GM23338 (cell line): ENCODE measurements around the gene ABCB11. TPM values are rescaled to one million over a fixed set of nuclear protein-coding genes. Genes with fewer than 3 reads are reported as not detected.
A peak's percentile ranks its signal among the peaks of the same experiment; 100 is the strongest.

Experiments
- ATAC-seq: fragments of 200-7000 bp; cut with Tn5 transposase; 3 replicates; pipeline ENCODE4 v1.9.1; 2020
- DNase-seq: peaks from one replicate; pipeline ENCODE4 v3.0.0-alpha.2; 2015; ENCODE audit warnings: low spot score
- H2AFZ ChIP-seq: fragments of 200-600 bp; sonication (generic); 2 replicates; pipeline ENCODE4 v1.8.0; 2016; ENCODE audit warnings: antibody characterized with exemption, mild to moderate bottlenecking, moderate library complexity
- H3F3A ChIP-seq: fragments of 200-600 bp; sonication (generic); replicated peaks from 2 replicates; pipeline ENCODE4 v1.8.0; 2017; ENCODE audit warnings: antibody characterized with exemption, mixed run types, low read depth
- H3K27ac ChIP-seq: fragments of 200-600 bp; sonication (generic); 2 replicates; pipeline ENCODE4 v1.6.1; 2016; ENCODE audit warnings: low read depth
- H3K27me3 ChIP-seq: fragments of 200-600 bp; sonication (generic); 2 replicates; pipeline ENCODE4 v1.8.0; 2016; ENCODE audit warnings: mild to moderate bottlenecking, mixed run types, moderate library complexity; ENCODE audit not compliant: insufficient read depth
- H3K36me3 ChIP-seq: fragments of 200-600 bp; sonication (generic); 2 replicates; pipeline ENCODE4 v1.8.0; 2016; ENCODE audit warnings: mild to moderate bottlenecking; ENCODE audit not compliant: insufficient read depth
- H3K4me1 ChIP-seq: fragments of 200-600 bp; sonication (generic); 2 replicates; pipeline ENCODE4 v1.8.0; 2016; ENCODE audit warnings: mild to moderate bottlenecking, moderate library complexity; ENCODE audit not compliant: insufficient read depth
- H3K4me2 ChIP-seq: fragments of 200-600 bp; sonication (generic); 2 replicates; pipeline ENCODE4 v1.7.1; 2017; ENCODE audit warnings: mixed run types
- H3K4me3 ChIP-seq: fragments of 200-600 bp; sonication (generic); 2 replicates; pipeline ENCODE4 v1.6.1; 2016; ENCODE audit warnings: mixed run types
- H3K79me2 ChIP-seq: fragments of 200-600 bp; sonication (generic); replicated peaks from 2 replicates; pipeline ENCODE4 v1.8.0; 2017; ENCODE audit warnings: mild to moderate bottlenecking; ENCODE audit not compliant: insufficient read depth
- H3K9me2 ChIP-seq: fragments of 200-600 bp; sonication (generic); 2 replicates; pipeline ENCODE4 v1.8.0; 2017; ENCODE audit not compliant: insufficient read depth
- H4K20me1 ChIP-seq: fragments of 200-600 bp; sonication (generic); replicated peaks from 2 replicates; pipeline ENCODE4 v1.8.0; 2017; ENCODE audit warnings: mild to moderate bottlenecking; ENCODE audit not compliant: insufficient read depth
- H3K27ac Mint-ChIP-seq: 2 replicates; pipeline ENCODE4 v1.8.0; 2020; ENCODE audit warnings: inconsistent platforms, mild to moderate bottlenecking, moderate library complexity, mixed read lengths
- H3K27me3 Mint-ChIP-seq: 3 replicates; pipeline ENCODE4 v1.8.0; 2022; ENCODE audit warnings: low read depth, mild to moderate bottlenecking, moderate library complexity, mixed read lengths, inconsistent platforms; ENCODE audit not compliant: insufficient read depth, poor library complexity
- H3K36me3 Mint-ChIP-seq: 3 replicates; pipeline ENCODE4 v1.8.0; 2021; ENCODE audit warnings: low read depth, mild to moderate bottlenecking, inconsistent platforms, moderate library complexity, mixed read lengths
- H3K4me1 Mint-ChIP-seq: 3 replicates; pipeline ENCODE4 v1.8.0; 2020; ENCODE audit warnings: mild to moderate bottlenecking, inconsistent platforms, mixed read lengths
- H3K4me3 Mint-ChIP-seq: 3 replicates; pipeline ENCODE4 v1.8.0; 2021; ENCODE audit warnings: moderate library complexity, mild to moderate bottlenecking, inconsistent platforms, mixed read lengths
- H3K9me3 Mint-ChIP-seq: 3 replicates; pipeline ENCODE4 v1.8.0; 2020; ENCODE audit warnings: moderate library complexity, mild to moderate bottlenecking, inconsistent platforms, mixed read lengths
- NANOG ChIP-seq: IDR thresholded peaks from 2 replicates; pipeline ENCODE4 v1.6.1; 2016; ENCODE audit warnings: antibody characterized with exemption, borderline replicate concordance
- STAT1 ChIP-seq: IDR thresholded peaks from one replicate; pipeline ENCODE4 v1.6.1; 2016; ENCODE audit warnings: antibody characterized with exemption; ENCODE audit not compliant: unreplicated experiment
- polyA plus RNA-seq: library from polyadenylated mRNA; unstranded; fragments of >200 nt; fragmentation: Nextera tagmentation; extraction: Ambion mirVana; gene quantifications from 2 replicates; pipeline ENCODE4 v1.2.1, GENCODE V29; 2016
- total RNA-seq: library from RNA; depleted of rRNA; stranded (reverse); fragments of >200 nt; shearing (Covaris generic); gene quantifications from 2 replicates; pipeline ENCODE4 v1.2.3, GENCODE V29; 2014
- TF ChIP-seq, protein P1 (sequence below): fragments of 250-450 bp; sonication (Bioruptor Pico); IDR thresholded peaks from 2 replicates; pipeline ENCODE4 v1.5.0; 2020; ENCODE audit warnings: mild to moderate bottlenecking, moderate library complexity
- TF ChIP-seq, protein P2 (sequence below): IDR thresholded peaks from 2 replicates; pipeline ENCODE4 v1.6.1; 2016; ENCODE audit warnings: antibody characterized with exemption
- TF ChIP-seq, protein P3 (sequence below), 2 experiments: fragments of 200-600 bp in 1 of 2; sonication (generic) in 1 of 2; conservative IDR thresholded peaks; 2 replicates each; pipeline versions ENCODE4 v1.5.1 to v1.6.1; 2016 to 2017; ENCODE audit warnings: antibody characterized with exemption in 2 of 2, low read depth in 2 of 2, mild to moderate bottlenecking in 2 of 2, moderate library complexity in 1 of 2

The ABCB11 gene
- total and polyA plus RNA-seq, 2 experiments from 2014 or later, result not detected

DNA sequence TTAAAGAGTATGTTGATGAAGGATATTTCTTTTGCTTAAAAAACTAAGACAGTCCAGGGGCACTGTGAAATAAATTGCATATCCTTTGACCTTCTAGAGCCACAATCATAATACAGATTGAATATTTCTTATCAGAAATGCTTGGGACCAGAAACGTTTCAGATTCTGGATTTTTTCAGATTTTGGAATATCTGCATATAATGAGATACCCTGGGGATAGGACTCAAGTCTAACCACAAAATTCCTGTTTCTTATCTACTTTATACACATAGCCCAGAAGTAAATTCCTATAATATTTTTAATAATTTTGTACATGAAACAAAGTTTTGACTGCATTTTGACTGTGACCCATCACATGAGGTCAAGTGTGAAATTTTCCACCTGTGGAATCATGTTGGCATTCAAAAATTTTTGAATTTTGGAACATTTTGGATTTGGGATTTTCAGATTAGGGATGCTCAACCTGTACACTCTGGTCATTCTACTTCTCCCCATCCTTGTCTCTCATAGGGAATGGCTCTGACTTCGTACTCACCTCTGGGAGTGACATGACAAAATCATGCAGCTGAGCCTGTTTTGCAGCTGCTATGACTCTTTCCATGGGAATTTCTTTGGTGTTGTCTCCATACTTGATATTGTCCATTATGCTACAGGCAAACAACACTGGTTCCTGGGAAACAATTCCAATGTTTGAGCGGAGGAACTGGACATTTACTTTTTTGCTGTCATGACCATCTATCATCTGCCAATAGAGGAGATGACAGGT, 104.3 kb downstream of the ABCB11 start (continued):
- TF ChIP-seq, protein P1, sequence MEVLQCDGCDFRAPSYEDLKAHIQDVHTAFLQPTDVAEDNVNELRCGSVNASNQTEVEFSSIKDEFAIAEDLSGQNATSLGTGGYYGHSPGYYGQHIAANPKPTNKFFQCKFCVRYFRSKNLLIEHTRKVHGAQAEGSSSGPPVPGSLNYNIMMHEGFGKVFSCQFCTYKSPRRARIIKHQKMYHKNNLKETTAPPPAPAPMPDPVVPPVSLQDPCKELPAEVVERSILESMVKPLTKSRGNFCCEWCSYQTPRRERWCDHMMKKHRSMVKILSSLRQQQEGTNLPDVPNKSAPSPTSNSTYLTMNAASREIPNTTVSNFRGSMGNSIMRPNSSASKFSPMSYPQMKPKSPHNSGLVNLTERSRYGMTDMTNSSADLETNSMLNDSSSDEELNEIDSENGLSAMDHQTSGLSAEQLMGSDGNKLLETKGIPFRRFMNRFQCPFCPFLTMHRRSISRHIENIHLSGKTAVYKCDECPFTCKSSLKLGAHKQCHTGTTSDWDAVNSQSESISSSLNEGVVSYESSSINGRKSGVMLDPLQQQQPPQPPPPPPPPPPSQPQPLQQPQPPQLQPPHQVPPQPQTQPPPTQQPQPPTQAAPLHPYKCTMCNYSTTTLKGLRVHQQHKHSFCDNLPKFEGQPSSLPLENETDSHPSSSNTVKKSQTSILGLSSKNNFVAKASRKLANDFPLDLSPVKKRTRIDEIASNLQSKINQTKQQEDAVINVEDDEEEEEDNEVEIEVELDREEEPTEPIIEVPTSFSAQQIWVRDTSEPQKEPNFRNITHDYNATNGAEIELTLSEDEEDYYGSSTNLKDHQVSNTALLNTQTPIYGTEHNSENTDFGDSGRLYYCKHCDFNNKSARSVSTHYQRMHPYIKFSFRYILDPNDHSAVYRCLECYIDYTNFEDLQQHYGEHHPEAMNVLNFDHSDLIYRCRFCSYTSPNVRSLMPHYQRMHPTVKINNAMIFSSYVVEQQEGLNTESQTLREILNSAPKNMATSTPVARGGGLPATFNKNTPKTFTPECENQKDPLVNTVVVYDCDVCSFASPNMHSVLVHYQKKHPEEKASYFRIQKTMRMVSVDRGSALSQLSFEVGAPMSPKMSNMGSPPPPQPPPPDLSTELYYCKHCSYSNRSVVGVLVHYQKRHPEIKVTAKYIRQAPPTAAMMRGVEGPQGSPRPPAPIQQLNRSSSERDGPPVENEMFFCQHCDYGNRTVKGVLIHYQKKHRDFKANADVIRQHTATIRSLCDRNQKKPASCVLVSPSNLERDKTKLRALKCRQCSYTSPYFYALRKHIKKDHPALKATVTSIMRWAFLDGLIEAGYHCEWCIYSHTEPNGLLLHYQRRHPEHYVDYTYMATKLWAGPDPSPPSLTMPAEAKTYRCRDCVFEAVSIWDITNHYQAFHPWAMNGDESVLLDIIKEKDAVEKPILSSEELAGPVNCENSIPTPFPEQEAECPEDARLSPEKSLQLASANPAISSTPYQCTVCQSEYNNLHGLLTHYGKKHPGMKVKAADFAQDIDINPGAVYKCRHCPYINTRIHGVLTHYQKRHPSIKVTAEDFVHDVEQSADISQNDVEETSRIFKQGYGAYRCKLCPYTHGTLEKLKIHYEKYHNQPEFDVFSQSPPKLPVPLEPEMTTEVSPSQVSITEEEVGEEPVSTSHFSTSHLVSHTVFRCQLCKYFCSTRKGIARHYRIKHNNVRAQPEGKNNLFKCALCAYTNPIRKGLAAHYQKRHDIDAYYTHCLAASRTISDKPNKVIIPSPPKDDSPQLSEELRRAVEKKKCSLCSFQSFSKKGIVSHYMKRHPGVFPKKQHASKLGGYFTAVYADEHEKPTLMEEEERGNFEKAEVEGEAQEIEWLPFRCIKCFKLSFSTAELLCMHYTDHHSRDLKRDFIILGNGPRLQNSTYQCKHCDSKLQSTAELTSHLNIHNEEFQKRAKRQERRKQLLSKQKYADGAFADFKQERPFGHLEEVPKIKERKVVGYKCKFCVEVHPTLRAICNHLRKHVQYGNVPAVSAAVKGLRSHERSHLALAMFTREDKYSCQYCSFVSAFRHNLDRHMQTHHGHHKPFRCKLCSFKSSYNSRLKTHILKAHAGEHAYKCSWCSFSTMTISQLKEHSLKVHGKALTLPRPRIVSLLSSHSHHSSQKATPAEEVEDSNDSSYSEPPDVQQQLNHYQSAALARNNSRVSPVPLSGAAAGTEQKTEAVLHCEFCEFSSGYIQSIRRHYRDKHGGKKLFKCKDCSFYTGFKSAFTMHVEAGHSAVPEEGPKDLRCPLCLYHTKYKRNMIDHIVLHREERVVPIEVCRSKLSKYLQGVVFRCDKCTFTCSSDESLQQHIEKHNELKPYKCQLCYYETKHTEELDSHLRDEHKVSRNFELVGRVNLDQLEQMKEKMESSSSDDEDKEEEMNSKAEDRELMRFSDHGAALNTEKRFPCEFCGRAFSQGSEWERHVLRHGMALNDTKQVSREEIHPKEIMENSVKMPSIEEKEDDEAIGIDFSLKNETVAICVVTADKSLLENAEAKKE (CRISPR knock-in tag), result no peak
- no peak for TF ChIP-seq STAT1
- TF ChIP-seq, protein P2, sequence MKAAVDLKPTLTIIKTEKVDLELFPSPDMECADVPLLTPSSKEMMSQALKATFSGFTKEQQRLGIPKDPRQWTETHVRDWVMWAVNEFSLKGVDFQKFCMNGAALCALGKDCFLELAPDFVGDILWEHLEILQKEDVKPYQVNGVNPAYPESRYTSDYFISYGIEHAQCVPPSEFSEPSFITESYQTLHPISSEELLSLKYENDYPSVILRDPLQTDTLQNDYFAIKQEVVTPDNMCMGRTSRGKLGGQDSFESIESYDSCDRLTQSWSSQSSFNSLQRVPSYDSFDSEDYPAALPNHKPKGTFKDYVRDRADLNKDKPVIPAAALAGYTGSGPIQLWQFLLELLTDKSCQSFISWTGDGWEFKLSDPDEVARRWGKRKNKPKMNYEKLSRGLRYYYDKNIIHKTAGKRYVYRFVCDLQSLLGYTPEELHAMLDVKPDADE, result no peak

DNA sequence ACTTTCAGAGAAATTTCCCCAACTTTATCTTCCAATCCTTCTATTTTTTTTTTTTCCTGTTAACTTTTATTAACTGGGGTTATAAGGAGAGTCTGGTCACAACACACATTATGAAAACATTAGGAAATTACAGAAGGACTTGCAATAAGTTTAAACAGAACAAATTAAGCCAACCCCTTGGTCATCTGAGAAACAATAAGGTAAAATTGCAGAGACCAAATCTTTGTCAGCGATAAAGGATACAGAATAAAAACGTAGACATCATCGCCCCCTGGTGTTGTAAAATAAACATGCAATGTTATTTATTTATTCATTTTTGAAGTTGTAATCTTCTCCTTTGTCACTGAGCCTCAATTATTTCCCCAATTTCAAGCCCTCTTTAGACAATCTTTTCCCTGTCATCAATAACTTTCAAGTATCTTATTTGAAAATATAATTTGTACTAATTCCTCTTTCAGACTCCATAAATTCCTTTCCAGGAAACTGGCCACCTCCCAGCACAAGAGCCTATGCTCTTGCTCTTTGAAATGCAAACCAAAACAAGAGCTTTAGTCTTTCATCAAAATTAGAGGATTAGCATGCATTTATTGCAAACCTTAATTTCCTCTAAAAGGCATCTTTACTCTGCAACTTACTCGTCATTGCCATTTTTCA, 110.5 kb downstream of the ABCB11 start:
- Mint-ChIP-seq H3K27me3 (peaks cover 4% of the 10 kb centered on the region), H3K36me3 (peaks cover 5% of the 10 kb centered on the region; the same call in 2 of the 3 replicates), H3K4me3 (no peak overlapping the region), H3K27ac (peak overlapping the region; percentile 26; the same call in 1 of the 2 replicates), H3K4me1 (peaks cover 7% of the 10 kb centered on the region), H3K9me3 (peaks cover 7% of the 10 kb centered on the region; the same call in 2 of the 3 replicates)
- Histone ChIP-seq H3K9me2 (no peaks in the 10 kb centered on the region), H3K4me2 (no peak overlapping the region), H2AFZ (no peak overlapping the region), H3F3A (no peaks in the 10 kb centered on the region), H3K79me2 (no peaks in the 10 kb centered on the region), H3K4me3 (no peak overlapping the region), H3K4me1 (peaks cover 6% of the 10 kb centered on the region; the same call in 1 of the 2 replicates), H3K36me3 (peaks cover 5% of the 10 kb centered on the region; the same call in 1 of the 2 replicates), H3K27me3 (no peaks in the 10 kb centered on the region), H3K27ac (no peak overlapping the region), H4K20me1 (no peaks in the 10 kb centered on the region)
- DNase-seq, result peak; percentile 65
- TF ChIP-seq, protein P3, sequence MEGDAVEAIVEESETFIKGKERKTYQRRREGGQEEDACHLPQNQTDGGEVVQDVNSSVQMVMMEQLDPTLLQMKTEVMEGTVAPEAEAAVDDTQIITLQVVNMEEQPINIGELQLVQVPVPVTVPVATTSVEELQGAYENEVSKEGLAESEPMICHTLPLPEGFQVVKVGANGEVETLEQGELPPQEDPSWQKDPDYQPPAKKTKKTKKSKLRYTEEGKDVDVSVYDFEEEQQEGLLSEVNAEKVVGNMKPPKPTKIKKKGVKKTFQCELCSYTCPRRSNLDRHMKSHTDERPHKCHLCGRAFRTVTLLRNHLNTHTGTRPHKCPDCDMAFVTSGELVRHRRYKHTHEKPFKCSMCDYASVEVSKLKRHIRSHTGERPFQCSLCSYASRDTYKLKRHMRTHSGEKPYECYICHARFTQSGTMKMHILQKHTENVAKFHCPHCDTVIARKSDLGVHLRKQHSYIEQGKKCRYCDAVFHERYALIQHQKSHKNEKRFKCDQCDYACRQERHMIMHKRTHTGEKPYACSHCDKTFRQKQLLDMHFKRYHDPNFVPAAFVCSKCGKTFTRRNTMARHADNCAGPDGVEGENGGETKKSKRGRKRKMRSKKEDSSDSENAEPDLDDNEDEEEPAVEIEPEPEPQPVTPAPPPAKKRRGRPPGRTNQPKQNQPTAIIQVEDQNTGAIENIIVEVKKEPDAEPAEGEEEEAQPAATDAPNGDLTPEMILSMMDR (conservative IDR thresholded peaks at IDR 0.05; ENCODE audit: low read depth in 2 of 2), result peak; percentile 65 to 86
- TF ChIP-seq NANOG, result no peak
- no peak; the same call in 2 of the 3 replicates for ATAC-seq
